Ovary (tissue), 3 donors: ENCODE results near the gene RNF166.

Experiments used
- CTCF ChIP-seq, 3 donors: fragments of 450-650 bp in 2 of 3; fragments of 200-600 bp in 1 of 3; IDR thresholded peaks; one replicate each; pipeline versions ENCODE4 v1.5.1 to v1.8.0; 2016 to 2022; ENCODE audit warnings: antibody characterized with exemption in 3 of 3, mild to moderate bottlenecking in 1 of 3
- EP300 ChIP-seq: sonication (generic); formaldehyde crosslinking; IDR thresholded peaks from one replicate; pipeline ENCODE4 v1.6.1; 2017; ENCODE audit warnings: antibody characterized with exemption
- POLR2A ChIP-seq: fragments of 450-650 bp; IDR thresholded peaks from one replicate; pipeline ENCODE4 v1.6.1; 2017; ENCODE audit warnings: antibody characterized with exemption, mild to moderate bottlenecking, moderate library complexity
- donor health status: DM: no; HTN: no; CAD: no.

- no peak for TF ChIP-seq CTCF (IDR thresholded peaks at IDR 0.05)
- no peak for TF ChIP-seq POLR2A
- no peak for TF ChIP-seq EP300
Observed at GRCh38 chr16:88732172-88732960, 26.2 kb upstream of the RNF166 start.
